OCI-LY3 (cell line): ENCODE results near the gene MAB21L1.

Experiments used
- H2AFZ ChIP-seq: fragments of 200-600, 300-600 bp; shearing (Covaris generic); 2 replicates; pipeline ENCODE4 v1.6.0; 2014; ENCODE audit warnings: antibody characterized with exemption, low read depth, low read length
- H3K27ac ChIP-seq: fragments of 200-600, 300-600 bp; sonication (generic); 2 replicates; pipeline ENCODE4 v1.5.1; 2014; ENCODE audit warnings: mild to moderate bottlenecking, low read length, moderate library complexity, mixed read lengths
- H3K27me3 ChIP-seq: fragments of 200-600, 300-600 bp; sonication (generic); 2 replicates; pipeline ENCODE4 v1.6.1; 2014; ENCODE audit warnings: low read depth, low read length, mixed read lengths
- H3K36me3 ChIP-seq: fragments of 200-600, 300-600 bp; sonication (generic); replicated peaks from 2 replicates; pipeline ENCODE3; 2014; ENCODE audit warnings: low read depth, low read length, mixed read lengths
- H3K4me1 ChIP-seq: fragments of 300-600, 200-600 bp; sonication (generic); 2 replicates; pipeline ENCODE4 v1.6.1; 2014; ENCODE audit warnings: low read length, mixed read lengths
- H3K4me2 ChIP-seq: fragments of 200-600, 300-600 bp; sonication (generic); 2 replicates; pipeline ENCODE4 v1.6.1; 2014; ENCODE audit warnings: low read length, mixed read lengths
- H3K4me3 ChIP-seq: fragments of 300-600, 200-600 bp; sonication (generic); 2 replicates; pipeline ENCODE4 v1.5.1; 2014; ENCODE audit warnings: antibody characterized with exemption, mild to moderate bottlenecking, low read length, moderate library complexity
- H3K79me2 ChIP-seq: fragments of 300-600, 200-600 bp; shearing (Covaris generic); 2 replicates; pipeline ENCODE4 v1.6.1; 2014; ENCODE audit warnings: mild to moderate bottlenecking, low read length, mixed read lengths
- H3K9ac ChIP-seq: fragments of 300-600, 200-600 bp; shearing (Covaris generic); 2 replicates; pipeline ENCODE4 v1.6.0; 2014; ENCODE audit warnings: mild to moderate bottlenecking, low read length, moderate library complexity
- H3K9me3 ChIP-seq: fragments of 200-600, 300-600 bp; shearing (Covaris generic); 2 replicates; pipeline ENCODE4 v1.6.1; 2014; ENCODE audit warnings: low read length, mixed read lengths; ENCODE audit not compliant: insufficient read depth
- H4K20me1 ChIP-seq: fragments of 200-600, 300-600 bp; sonication (generic); 2 replicates; pipeline ENCODE4 v1.6.1; 2016; ENCODE audit warnings: low read length, mixed read lengths; ENCODE audit not compliant: insufficient read depth
- EZH2phosphoT487 ChIP-seq: fragments of 200-600 bp; shearing (Covaris generic); IDR thresholded peaks from 2 replicates; pipeline ENCODE4 v1.6.1; 2018; ENCODE audit warnings: antibody characterized with exemption, mixed run types, low read depth
- TF ChIP-seq, protein P1 (sequence below): fragments of 200-600, 300-600 bp; sonication (generic); IDR thresholded peaks from 2 replicates; pipeline ENCODE4 v1.5.1; 2014; ENCODE audit warnings: antibody characterized with exemption, low read length, low read depth

The MAB21L1 gene

DNA sequence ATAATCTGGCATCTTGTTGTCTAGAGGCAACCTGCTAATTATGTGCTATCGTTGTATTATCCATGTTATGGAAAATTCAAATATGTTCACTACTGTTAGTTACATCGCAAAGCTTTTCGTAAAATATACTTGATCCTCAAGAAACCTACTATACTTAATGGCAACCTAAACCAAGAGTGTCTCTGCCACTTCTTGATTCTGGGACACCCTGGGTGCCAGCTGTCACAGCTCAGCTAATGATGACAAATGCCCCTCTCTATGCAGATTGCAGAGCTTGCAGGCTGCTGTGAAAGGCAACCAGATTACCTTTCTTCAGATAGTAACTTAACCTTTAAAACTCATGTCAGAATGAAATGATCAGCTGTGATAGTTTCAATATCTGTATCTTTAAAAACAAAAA is 8.9 kb upstream of the MAB21L1 start:
- Histone ChIP-seq H3K4me1 (peaks cover 5% of the 10 kb centered on the region; the same call in 1 of the 2 replicates), H3K9me3 (no peaks in the 10 kb centered on the region), H2AFZ (no peak overlapping the region), H4K20me1 (no peaks in the 10 kb centered on the region), H3K4me3 (no peak overlapping the region), H3K36me3 (no peaks in the 10 kb centered on the region), H3K27me3 (no peaks in the 10 kb centered on the region), H3K79me2 (no peaks in the 10 kb centered on the region), H3K4me2 (no peak overlapping the region), H3K27ac (no peak overlapping the region), H3K9ac (no peak overlapping the region)
- no peak for TF ChIP-seq EZH2phosphoT487
- TF ChIP-seq, protein P1, sequence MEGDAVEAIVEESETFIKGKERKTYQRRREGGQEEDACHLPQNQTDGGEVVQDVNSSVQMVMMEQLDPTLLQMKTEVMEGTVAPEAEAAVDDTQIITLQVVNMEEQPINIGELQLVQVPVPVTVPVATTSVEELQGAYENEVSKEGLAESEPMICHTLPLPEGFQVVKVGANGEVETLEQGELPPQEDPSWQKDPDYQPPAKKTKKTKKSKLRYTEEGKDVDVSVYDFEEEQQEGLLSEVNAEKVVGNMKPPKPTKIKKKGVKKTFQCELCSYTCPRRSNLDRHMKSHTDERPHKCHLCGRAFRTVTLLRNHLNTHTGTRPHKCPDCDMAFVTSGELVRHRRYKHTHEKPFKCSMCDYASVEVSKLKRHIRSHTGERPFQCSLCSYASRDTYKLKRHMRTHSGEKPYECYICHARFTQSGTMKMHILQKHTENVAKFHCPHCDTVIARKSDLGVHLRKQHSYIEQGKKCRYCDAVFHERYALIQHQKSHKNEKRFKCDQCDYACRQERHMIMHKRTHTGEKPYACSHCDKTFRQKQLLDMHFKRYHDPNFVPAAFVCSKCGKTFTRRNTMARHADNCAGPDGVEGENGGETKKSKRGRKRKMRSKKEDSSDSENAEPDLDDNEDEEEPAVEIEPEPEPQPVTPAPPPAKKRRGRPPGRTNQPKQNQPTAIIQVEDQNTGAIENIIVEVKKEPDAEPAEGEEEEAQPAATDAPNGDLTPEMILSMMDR: no peak

DNA sequence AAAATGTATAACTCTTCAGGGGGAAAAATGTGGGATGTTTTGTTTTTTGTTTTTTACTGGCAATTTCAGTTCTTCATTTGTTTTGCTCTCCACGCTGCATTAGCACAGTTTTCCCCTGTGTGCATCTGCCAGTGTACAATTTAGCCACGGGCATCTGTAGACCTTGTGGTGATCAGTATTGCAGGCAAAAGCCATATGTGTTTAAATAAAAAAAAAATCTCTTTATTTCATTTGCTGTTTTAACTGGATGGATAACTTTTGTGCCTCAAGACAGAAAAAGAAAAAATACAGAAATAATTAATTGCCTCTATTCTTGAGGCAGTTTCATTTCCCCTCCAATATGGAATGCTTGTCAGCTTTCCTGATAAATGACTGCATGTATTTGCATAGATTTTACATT is 7.9 kb upstream of the MAB21L1 start:
- no peak for TF ChIP-seq EZH2phosphoT487
- TF ChIP-seq, protein P1: no peak
- Histone ChIP-seq H3K9ac (no peak overlapping the region), H3K4me1 (peaks cover 5% of the 10 kb centered on the region; the same call in 1 of the 2 replicates)

DNA sequence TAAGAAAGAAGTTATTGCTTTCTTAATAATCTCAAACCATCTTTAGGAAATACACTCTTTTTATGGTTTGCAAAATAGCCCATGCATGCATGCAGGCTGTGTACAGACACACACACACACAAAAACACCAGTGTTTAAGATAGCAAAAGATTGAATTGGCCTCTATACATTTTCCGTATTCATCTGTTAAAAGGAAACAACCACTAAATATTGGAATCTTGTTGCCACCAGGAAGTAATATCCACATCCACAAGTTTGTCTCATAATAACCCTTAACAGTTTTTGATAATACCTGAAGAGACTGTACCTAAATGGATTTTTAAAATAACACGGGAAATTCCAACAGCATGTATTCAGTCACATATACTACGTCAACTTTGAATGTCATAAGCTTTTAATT is 7.3 kb upstream of the MAB21L1 start:
- Histone ChIP-seq H2AFZ (no peak overlapping the region), H3K4me2 (no peak overlapping the region), H3K4me3 (no peak overlapping the region), H3K27ac (no peak overlapping the region), H4K20me1 (no peaks in the 10 kb centered on the region), H3K36me3 (no peaks in the 10 kb centered on the region), H3K4me1 (peaks cover 5% of the 10 kb centered on the region; the same call in 1 of the 2 replicates), H3K9me3 (no peaks in the 10 kb centered on the region), H3K27me3 (no peaks in the 10 kb centered on the region), H3K9ac (no peak overlapping the region), H3K79me2 (no peaks in the 10 kb centered on the region)
- TF ChIP-seq EZH2phosphoT487: no peak
- TF ChIP-seq, protein P1: no peak

More for the DNA sequence above, 7.9 kb upstream of the MAB21L1 start:
- Histone ChIP-seq H3K4me3 (no peak overlapping the region), H3K27ac (no peak overlapping the region), H3K79me2 (no peaks in the 10 kb centered on the region), H3K4me2 (no peak overlapping the region), H3K9me3 (no peaks in the 10 kb centered on the region), H2AFZ (no peak overlapping the region), H4K20me1 (no peaks in the 10 kb centered on the region), H3K36me3 (no peaks in the 10 kb centered on the region), H3K27me3 (no peaks in the 10 kb centered on the region)

DNA sequence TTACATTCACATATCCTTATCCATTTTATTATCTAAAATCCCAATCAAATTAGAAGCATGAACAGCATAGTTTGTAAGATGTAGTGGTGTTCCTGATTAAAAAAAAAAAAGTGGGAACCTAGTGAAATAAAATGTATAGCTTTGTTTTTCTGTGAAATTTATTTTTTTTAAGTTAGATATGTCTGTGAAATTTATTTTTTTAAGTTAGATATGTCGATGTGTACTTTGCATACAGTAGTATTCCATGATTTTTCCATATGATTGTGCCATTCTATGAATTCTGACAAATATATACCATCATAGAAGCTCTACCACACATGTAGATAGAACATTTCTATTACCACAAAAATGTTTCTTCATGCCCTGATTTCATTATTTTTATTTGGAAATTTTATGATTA is 6.0 kb upstream of the MAB21L1 start:
- H3K27me3 ChIP-seq: no peaks in the 10 kb centered on the region
- no peaks in the 10 kb centered on the region for H3K79me2 ChIP-seq
- H3K27ac ChIP-seq: no peak overlapping the region
- H4K20me1 ChIP-seq: no peaks in the 10 kb centered on the region
- H3K9me3 ChIP-seq: no peaks in the 10 kb centered on the region
- no peak for TF ChIP-seq EZH2phosphoT487
- TF ChIP-seq, protein P1: no peak
- no peak overlapping the region for H3K4me3 ChIP-seq
- H3K36me3 ChIP-seq: no peaks in the 10 kb centered on the region
- no peak overlapping the region for H3K9ac ChIP-seq
- no peak overlapping the region for H3K4me2 ChIP-seq
- H2AFZ ChIP-seq: no peak overlapping the region
- H3K4me1 ChIP-seq: peaks cover 5% of the 10 kb centered on the region; the same call in 1 of the 2 replicates
